ENCODE data around the gene ALKBH8. TPM values are rescaled to one million over a fixed set of nuclear protein-coding genes. Genes with fewer than 3 reads are reported as not detected.

The ALKBH8 gene
- total RNA-seq, 6 experiments from 2014 or later, result 5.6 to 9.6 (median 7.1) TPM

- no peak for TF ChIP-seq CTCF (IDR thresholded peaks at IDR 0.05)
Measured at GRCh38 chr11:107496011-107496410, 69.5 kb downstream of the ALKBH8 start.

GRCh38 chr11:107494055-107494454, 71.5 kb downstream of the ALKBH8 start:
- Mint-ChIP-seq H3K36me3 (ENCODE audit: low read depth) (peaks cover 5% of the 10 kb centered on the region; the same call in 1 of the 2 replicates), H3K4me3 (no peak overlapping the region), H3K9me3 (no peaks in the 10 kb centered on the region), H3K4me1 (ENCODE audit: low read depth) (peaks cover 8% of the 10 kb centered on the region), H3K27ac (no peak overlapping the region), H3K27me3 (ENCODE audit: insufficient read depth) (peaks cover 7% of the 10 kb centered on the region; the same call in 1 of the 2 replicates)
- no peak for TF ChIP-seq CTCF (IDR thresholded peaks at IDR 0.05)
- no peak for DNase-seq

More at GRCh38 chr11:107496011-107496410, 69.5 kb downstream of the ALKBH8 start:
- peaks cover 8% of the 10 kb centered on the region for H3K4me1 Mint-ChIP-seq (ENCODE audit: low read depth)
- no peak overlapping the region for H3K27ac Mint-ChIP-seq
- no peak overlapping the region for H3K4me3 Mint-ChIP-seq
- H3K9me3 Mint-ChIP-seq, result no peaks in the 10 kb centered on the region
- peaks cover 6% of the 10 kb centered on the region for H3K36me3 Mint-ChIP-seq (ENCODE audit: low read depth)
- peak; percentile 46 for DNase-seq
- peaks cover 5% of the 10 kb centered on the region; the same call in 1 of the 2 replicates for H3K27me3 Mint-ChIP-seq (ENCODE audit: insufficient read depth)

- Mint-ChIP-seq H3K9me3 (no peaks in the 10 kb centered on the region), H3K4me3 (no peak overlapping the region), H3K27ac (no peak overlapping the region), H3K4me1 (ENCODE audit: low read depth) (peaks cover 8% of the 10 kb centered on the region), H3K36me3 (ENCODE audit: low read depth) (peaks cover 5% of the 10 kb centered on the region; the same call in 1 of the 2 replicates), H3K27me3 (ENCODE audit: insufficient read depth) (peaks cover 7% of the 10 kb centered on the region; the same call in 1 of the 2 replicates)
- peak; percentile 49 for DNase-seq
- no peak for TF ChIP-seq CTCF (IDR thresholded peaks at IDR 0.05)
Measured at GRCh38 chr11:107493117-107493516, 72.4 kb downstream of the ALKBH8 start.

- Mint-ChIP-seq H3K27ac (no peak overlapping the region), H3K9me3 (no peaks in the 10 kb centered on the region), H3K27me3 (ENCODE audit: insufficient read depth) (peaks cover 7% of the 10 kb centered on the region; the same call in 1 of the 2 replicates), H3K4me1 (ENCODE audit: low read depth) (peaks cover 8% of the 10 kb centered on the region), H3K4me3 (no peak overlapping the region), H3K36me3 (ENCODE audit: low read depth) (no peaks in the 10 kb centered on the region)
- DNase-seq, result no peak
- no peak for TF ChIP-seq CTCF (IDR thresholded peaks at IDR 0.05)
Measured at GRCh38 chr11:107490836-107491235, 74.7 kb downstream of the ALKBH8 start.

GRCh38 chr11:107482234-107482633, 83.3 kb downstream of the ALKBH8 start:
- Mint-ChIP-seq H3K4me1 (ENCODE audit: low read depth) (no peaks in the 10 kb centered on the region), H3K27me3 (ENCODE audit: insufficient read depth) (peaks cover 11% of the 10 kb centered on the region; the same call in 1 of the 2 replicates)
- TF ChIP-seq CTCF (IDR thresholded peaks at IDR 0.05), result no peak

More at GRCh38 chr11:107482234-107482633, 83.3 kb downstream of the ALKBH8 start:
- Mint-ChIP-seq H3K9me3 (no peaks in the 10 kb centered on the region), H3K4me3 (no peak overlapping the region), H3K36me3 (ENCODE audit: low read depth) (no peaks in the 10 kb centered on the region), H3K27ac (no peak overlapping the region)
- DNase-seq, result no peak
